ENCODE results near the gene NR2C2AP. TPM values are rescaled to one million over a fixed set of nuclear protein-coding genes. Genes with fewer than 3 reads are reported as not detected.

NR2C2AP gene
- total and polyA plus RNA-seq, 2 of the 13 experiments (the other 11 are each of a cell fraction or from before 2014, with no cell fraction given), result 12.2 to 26.8 TPM

GRCh38 chr19:19170053-19170872, 33.0 kb downstream of the NR2C2AP start, which contains the start of gene MEF2B (continued):
- TF ChIP-seq, protein P1, sequence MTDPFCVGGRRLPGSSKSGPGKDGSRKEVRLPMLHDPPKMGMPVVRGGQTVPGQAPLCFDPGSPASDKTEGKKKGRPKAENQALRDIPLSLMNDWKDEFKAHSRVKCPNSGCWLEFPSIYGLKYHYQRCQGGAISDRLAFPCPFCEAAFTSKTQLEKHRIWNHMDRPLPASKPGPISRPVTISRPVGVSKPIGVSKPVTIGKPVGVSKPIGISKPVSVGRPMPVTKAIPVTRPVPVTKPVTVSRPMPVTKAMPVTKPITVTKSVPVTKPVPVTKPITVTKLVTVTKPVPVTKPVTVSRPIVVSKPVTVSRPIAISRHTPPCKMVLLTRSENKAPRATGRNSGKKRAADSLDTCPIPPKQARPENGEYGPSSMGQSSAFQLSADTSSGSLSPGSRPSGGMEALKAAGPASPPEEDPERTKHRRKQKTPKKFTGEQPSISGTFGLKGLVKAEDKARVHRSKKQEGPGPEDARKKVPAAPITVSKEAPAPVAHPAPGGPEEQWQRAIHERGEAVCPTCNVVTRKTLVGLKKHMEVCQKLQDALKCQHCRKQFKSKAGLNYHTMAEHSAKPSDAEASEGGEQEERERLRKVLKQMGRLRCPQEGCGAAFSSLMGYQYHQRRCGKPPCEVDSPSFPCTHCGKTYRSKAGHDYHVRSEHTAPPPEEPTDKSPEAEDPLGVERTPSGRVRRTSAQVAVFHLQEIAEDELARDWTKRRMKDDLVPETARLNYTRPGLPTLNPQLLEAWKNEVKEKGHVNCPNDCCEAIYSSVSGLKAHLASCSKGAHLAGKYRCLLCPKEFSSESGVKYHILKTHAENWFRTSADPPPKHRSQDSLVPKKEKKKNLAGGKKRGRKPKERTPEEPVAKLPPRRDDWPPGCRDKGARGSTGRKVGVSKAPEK (CRISPR knock-in tag; IDR thresholded peaks at IDR 0.05; ENCODE audit: borderline replicate concordance), result no peak
- TF ChIP-seq GPN1 (CRISPR knock-in tag; IDR thresholded peaks at IDR 0.05; ENCODE audit: borderline replicate concordance) (no peak), NBN (conservative IDR thresholded peaks at IDR 0.05) (no peak), ZNF460 (CRISPR knock-in tag; IDR thresholded peaks at IDR 0.05; ENCODE audit: borderline replicate concordance) (no peak), ZNF251 (CRISPR knock-in tag; IDR thresholded peaks at IDR 0.05) (no peak), ZBTB34 (CRISPR knock-in tag; IDR thresholded peaks at IDR 0.05) (no peak), ZFP37 (CRISPR knock-in tag; IDR thresholded peaks at IDR 0.05; ENCODE audit: borderline replicate concordance) (no peak), STAT6 (CRISPR knock-in tag; IDR thresholded peaks at IDR 0.05; ENCODE audit: borderline replicate concordance) (no peak), KMT2B (CRISPR knock-in tag; IDR thresholded peaks at IDR 0.05) (no peak), ZZZ3 (CRISPR knock-in tag; IDR thresholded peaks at IDR 0.05; ENCODE audit: borderline replicate concordance) (no peak), PRMT3 (CRISPR knock-in tag; IDR thresholded peaks at IDR 0.05; ENCODE audit: borderline replicate concordance, low read depth) (no peak), HIVEP1 (CRISPR knock-in tag; IDR thresholded peaks at IDR 0.05) (no peak), ZNF550 (CRISPR knock-in tag; IDR thresholded peaks at IDR 0.05; ENCODE audit: borderline replicate concordance) (no peak), FOXA3 (CRISPR knock-in tag; IDR thresholded peaks at IDR 0.05) (no peak), ZBTB33 (CRISPR knock-in tag; IDR thresholded peaks at IDR 0.05) (no peak)
- TF ChIP-seq, protein P2, sequence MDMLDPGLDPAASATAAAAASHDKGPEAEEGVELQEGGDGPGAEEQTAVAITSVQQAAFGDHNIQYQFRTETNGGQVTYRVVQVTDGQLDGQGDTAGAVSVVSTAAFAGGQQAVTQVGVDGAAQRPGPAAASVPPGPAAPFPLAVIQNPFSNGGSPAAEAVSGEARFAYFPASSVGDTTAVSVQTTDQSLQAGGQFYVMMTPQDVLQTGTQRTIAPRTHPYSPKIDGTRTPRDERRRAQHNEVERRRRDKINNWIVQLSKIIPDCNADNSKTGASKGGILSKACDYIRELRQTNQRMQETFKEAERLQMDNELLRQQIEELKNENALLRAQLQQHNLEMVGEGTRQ (IDR thresholded peaks at IDR 0.05; ENCODE audit: low read depth, low read length), result no peak
- TF ChIP-seq, protein P2 (CRISPR knock-in tag; IDR thresholded peaks at IDR 0.05; ENCODE audit: borderline replicate concordance), result no peak

Data from HepG2 (cell line).